ENCODE data around the gene DRG2. TPM values are rescaled to one million over a fixed set of nuclear protein-coding genes. Genes with fewer than 3 reads are reported as not detected.
A peak's percentile ranks its signal among the peaks of the same experiment; 100 is the strongest.

The DRG2 gene
- total RNA-seq, 1 experiment from 2014 or later: 59.3 TPM

- DNase-seq (ENCODE audit: low spot score): no peak
These were observed 13.0 kb upstream of the DRG2 start for GRCh38 chr17:18074566-18075272.

GRCh38 chr17:18076936-18077335 is 10.8 kb upstream of the DRG2 start:
- no peak for DNase-seq (ENCODE audit: low spot score)

- no peak for DNase-seq (ENCODE audit: low spot score)
These were observed 8.2 kb upstream of the DRG2 start for GRCh38 chr17:18079543-18079942.

- DNase-seq (ENCODE audit: low spot score): no peak
These were observed 3.5 kb upstream of the DRG2 start for GRCh38 chr17:18084256-18084655.

GRCh38 chr17:18089613-18090012 is 1.9 kb downstream of the DRG2 start:
- DNase-seq (ENCODE audit: low spot score): no peak

DNA sequence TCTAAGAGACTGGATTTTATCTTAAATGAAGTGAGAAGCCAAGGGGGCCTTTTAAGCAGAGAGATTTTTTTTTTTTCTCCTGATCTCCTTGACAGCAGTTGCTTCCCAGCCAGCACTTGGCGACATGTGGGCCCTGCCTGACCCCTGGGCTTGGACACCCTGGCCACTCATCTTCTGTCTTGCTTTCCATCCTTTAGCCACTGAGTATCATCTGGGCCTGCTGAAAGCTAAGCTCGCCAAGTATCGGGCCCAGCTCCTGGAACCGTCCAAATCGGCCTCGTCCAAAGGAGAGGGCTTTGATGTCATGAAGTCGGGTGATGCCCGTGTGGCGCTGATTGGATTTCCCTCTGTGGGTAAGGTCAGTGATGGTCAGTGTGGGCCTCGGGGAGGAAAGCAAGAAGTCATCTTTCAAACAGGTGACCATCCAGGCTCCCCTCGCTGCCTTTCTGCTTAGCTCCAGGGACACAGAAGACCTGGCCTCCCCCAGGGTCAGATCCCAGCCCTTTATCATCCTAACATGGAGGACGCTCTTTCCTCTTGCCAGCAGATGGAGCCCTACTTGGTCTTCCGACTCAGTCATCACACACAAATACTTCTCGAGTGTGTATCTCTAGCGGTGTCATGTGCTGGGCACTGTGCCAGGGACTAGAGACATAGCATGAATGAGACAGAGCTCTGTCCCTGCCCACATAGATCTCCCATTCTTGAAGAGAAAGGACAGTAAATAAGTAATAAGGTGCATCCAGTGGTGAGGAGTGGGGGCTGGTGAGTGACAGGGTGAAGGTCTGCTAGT is 6.1 kb downstream of the DRG2 start:
- peak; percentile 56 for DNase-seq (ENCODE audit: low spot score)

DNA sequence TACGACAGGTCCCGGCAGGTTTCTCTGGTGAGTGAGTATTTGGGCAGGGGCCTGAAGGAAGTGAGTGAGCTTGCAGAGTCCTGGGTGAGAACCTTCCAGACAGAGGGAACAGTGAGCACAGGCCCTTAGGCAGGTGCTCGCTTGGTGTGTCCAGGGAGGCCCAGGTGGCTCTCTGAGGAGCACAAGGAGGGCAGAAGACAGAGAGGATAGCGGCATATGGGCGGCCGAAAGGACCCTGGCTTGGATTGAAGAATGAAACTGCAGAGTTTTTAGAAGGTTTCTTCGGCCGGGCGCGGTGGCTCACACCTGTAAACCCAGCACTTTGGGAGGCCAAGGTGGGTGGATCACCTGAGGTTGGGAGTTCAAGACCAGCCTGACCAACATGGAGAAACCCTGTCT is 6.7 kb downstream of the DRG2 start:
- no peak for DNase-seq (ENCODE audit: low spot score)

DNA sequence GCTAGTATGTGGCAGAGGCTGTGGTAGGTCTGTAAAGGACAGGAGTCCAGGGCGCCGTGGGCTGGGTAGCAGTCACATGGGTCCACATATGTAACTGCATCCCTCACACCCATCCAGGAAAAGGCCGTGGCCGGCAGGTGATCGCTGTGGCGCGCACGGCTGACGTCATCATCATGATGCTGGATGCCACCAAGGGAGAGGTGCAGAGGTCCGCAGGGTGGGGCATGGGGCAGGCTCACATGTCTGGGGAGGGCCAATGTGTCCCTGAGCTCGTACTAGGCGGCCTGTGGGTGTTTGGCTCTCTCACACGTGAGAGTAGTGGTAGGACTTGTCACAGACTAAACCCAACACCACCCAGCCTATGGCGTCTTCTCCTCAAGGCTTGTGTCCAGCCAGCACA is 11.8 kb downstream of the DRG2 start:
- no peak for DNase-seq (ENCODE audit: low spot score)

GRCh38 chr17:18100616-18101015 is 12.9 kb downstream of the DRG2 start:
- DNase-seq (ENCODE audit: low spot score): no peak

DNA sequence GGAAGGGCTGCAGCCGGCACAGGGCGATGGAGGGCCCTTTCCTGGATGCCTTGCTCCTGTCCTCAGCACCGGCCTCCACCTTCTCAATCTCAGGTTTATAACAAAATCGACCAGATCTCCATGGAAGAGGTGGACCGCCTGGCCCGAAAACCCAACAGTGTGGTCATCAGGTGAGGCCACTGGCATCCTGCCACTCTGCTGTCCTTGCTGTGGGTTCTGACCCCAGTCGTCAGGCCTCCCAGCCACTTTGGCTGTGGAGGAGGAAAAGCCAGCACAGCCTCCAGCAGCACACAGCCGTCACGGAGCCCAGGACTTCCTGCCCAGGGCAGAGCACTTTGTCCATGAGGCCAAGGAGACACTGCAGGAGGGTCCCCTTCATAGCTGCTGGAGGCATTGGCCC is 14.1 kb downstream of the DRG2 start:
- DNase-seq (ENCODE audit: low spot score): no peak

DNA sequence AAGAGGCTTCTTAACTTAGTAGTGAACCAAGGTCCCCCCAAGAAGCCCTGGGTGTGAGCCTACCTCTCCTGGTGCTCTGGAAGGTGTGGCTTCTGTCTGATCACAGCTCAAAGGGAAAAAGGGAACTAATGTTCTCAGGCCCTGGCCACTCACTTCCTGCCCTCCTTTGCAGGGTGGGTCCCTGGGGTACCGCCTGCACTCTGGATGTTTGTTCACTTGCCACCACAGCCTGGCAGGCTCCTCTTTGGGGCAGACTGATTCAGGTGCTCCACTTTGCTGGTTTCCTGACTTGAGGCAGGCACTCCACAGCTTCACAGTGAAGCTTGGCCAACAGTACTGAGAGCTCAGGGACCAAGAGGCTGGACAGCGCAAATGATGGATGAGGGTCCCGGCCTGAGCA is 14.9 kb downstream of the DRG2 start:
- no peak for DNase-seq (ENCODE audit: low spot score)

DNA sequence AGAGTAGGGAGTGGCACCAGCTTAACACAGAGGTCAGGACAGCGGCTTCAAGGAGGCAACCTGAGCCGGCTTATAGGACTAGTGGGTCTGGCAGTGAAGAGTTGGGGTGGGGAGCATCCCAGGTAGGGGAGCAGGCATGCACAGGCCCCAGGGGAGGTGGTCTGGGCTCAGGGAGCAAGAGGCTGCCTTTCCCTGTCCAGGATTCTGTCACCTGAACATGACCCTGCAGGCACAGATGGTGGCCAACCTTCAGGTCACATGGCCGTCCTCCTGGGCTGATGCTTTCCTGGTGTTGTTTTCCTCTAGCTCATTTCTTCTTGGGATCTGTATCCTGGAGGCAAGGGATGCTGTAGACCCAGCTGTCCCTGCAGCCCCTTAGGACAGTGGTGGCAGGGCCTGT is 17.3 kb downstream of the DRG2 start:
- no peak for DNase-seq (ENCODE audit: low spot score)

DNA sequence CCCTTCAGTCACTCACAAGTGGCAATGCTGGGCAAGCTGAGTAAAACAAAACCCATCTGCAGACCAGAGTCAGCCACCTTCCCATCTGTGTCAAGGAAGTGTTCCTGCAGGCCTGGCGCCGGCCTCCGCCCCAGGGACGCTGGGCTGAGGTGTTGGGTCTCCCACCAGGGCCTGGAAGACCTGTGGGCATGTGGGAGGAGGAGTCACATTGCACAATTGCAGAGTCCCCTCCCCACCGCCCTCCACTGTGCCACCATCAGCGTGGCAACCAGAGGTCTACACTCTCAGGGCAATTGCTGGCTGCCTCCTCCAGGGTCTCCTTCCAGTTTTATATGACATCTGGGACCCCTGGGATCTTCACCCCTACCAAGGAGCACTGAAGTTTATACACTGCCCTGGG is 17.8 kb downstream of the DRG2 start:
- DNase-seq (ENCODE audit: low spot score): no peak

- no peak for DNase-seq (ENCODE audit: low spot score)
These were observed 18.5 kb downstream of the DRG2 start for GRCh38 chr17:18106211-18106610.

- no peak for DNase-seq (ENCODE audit: low spot score)
These were observed 19.5 kb downstream of the DRG2 start for GRCh38 chr17:18107061-18107790.

GRCh38 chr17:18107971-18108370 is 20.2 kb downstream of the DRG2 start:
- DNase-seq (ENCODE audit: low spot score): no peak

- no peak for DNase-seq (ENCODE audit: low spot score)
These were observed 20.9 kb downstream of the DRG2 start, which contains the start of gene MYO15A for GRCh38 chr17:18108401-18109312. Gene MYO15A, plus strand, starts transcription at chr17:18108756. Its CDS starts 10,045 bp downstream, at chr17:18118801.

- no peak for DNase-seq (ENCODE audit: low spot score)
These were observed 22.3 kb downstream of the DRG2 start for GRCh38 chr17:18109935-18110485.

- no peak for DNase-seq (ENCODE audit: low spot score)
These were observed 22.9 kb downstream of the DRG2 start for GRCh38 chr17:18110636-18111145.

DNA sequence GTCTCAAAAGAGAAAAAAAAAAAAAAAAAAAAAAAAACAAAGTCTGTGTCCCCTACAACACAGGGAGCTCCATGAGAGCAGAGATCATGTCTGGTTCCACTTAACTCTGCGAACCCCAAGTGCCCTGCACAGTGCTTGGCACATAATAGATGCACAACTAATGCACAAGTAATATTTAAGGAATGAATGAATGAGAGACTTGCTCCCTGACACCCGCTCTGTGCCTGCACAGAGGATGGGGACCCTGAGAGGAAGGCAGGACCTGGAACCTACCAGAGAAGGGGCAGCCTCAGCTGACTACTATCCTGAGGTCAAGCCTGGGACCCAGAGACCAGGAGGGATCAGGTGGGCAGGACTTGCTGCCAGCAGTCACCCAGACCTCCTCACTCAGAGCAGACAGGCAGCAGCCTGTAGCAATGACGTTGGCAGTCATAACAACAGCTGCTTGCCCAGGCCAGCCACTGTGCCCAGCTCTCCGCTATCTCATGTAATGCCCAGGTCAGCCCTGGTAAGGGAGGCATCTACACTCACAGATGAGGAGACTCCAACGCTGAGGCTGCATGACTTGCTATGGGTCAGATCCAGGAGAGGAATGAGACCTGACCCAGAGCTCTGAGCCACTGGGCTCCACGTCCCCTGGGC is 23.7 kb downstream of the DRG2 start:
- no peak for DNase-seq (ENCODE audit: low spot score)
